K562 (cell line): ENCODE measurements around the gene SLC5A11. TPM values are rescaled to one million over a fixed set of nuclear protein-coding genes. Genes with fewer than 3 reads are reported as not detected.

Source experiments
- BRF1 ChIP-seq: IDR thresholded peaks from 3 replicates; pipeline ENCODE4 v1.6.1; 2011; ENCODE audit warnings: borderline replicate concordance, mild to moderate bottlenecking; ENCODE audit not compliant: insufficient read length; ENCODE audit errors: extremely low read depth
- CBFA2T2 ChIP-seq: fragments of 450-650 bp; conservative IDR thresholded peaks from 2 replicates; pipeline ENCODE4 v1.6.1; 2017; ENCODE audit warnings: mild to moderate bottlenecking
- CC2D1A ChIP-seq: fragments of 450-650 bp; IDR thresholded peaks from 2 replicates; pipeline ENCODE4 v1.6.1; 2017; ENCODE audit warnings: mild to moderate bottlenecking
- DPF2 ChIP-seq: fragments of 450-650 bp; IDR thresholded peaks from 2 replicates; pipeline ENCODE4 v1.6.1; 2016
- GATAD2B ChIP-seq: fragments of 450-650 bp; IDR thresholded peaks from 2 replicates; pipeline ENCODE4 v1.6.1; 2017; ENCODE audit warnings: mild to moderate bottlenecking, borderline replicate concordance
- JUND ChIP-seq, 2 experiments: IDR thresholded peaks; 2 replicates in 1 of 2; 3 replicates in 1 of 2; pipeline ENCODE4 v1.6.1; 2011; ENCODE audit warnings: borderline replicate concordance in 2 of 2, low read depth in 2 of 2, low read length in 2 of 2, improper control_type of control experiment in 1 of 2, missing biosample characterization in 1 of 2, missing genetic modification characterization in 1 of 2, missing genetic modification reagents in 1 of 2
- MCM7 ChIP-seq, 2 experiments: fragments of 450-650 bp; IDR thresholded peaks; 2 replicates each; pipeline ENCODE4 v1.6.1; 2016 to 2018
- MEF2A ChIP-seq: IDR thresholded peaks from 2 replicates; pipeline ENCODE4 v1.6.1; 2011; ENCODE audit warnings: low read depth, mild to moderate bottlenecking, low read length, moderate library complexity; ENCODE audit not compliant: control insufficient read depth
- NONO ChIP-seq, 2 experiments: fragments of 200-400 bp in 1 of 2; fragments of 450-650 bp in 1 of 2; formaldehyde crosslinking in 1 of 2; IDR thresholded peaks; 2 replicates each; pipeline ENCODE4 v1.6.1; 2017; ENCODE audit warnings: low read depth in 2 of 2, mild to moderate bottlenecking in 2 of 2, moderate library complexity in 2 of 2, low read length in 1 of 2
- OTX1 ChIP-seq: fragments of 450-650 bp; formaldehyde crosslinking; IDR thresholded peaks from 2 replicates; pipeline ENCODE4 v1.4.0; 2022; ENCODE audit warnings: mild to moderate bottlenecking
- SIX5 ChIP-seq, 2 experiments: IDR thresholded peaks; 2 replicates each; pipeline ENCODE4 v1.6.1; 2011; ENCODE audit warnings: low read length in 2 of 2, borderline replicate concordance in 1 of 2, low read depth in 1 of 2, mild to moderate bottlenecking in 1 of 2, moderate library complexity in 1 of 2; ENCODE audit not compliant: insufficient read depth in 1 of 2
- SNIP1 ChIP-seq: fragments of 450-650 bp; IDR thresholded peaks from 2 replicates; pipeline ENCODE4 v1.7.1; 2017; ENCODE audit warnings: low read depth, mild to moderate bottlenecking
- THRAP3 ChIP-seq: fragments of 450-650 bp; IDR thresholded peaks from 2 replicates; pipeline ENCODE4 v1.6.1; 2016; ENCODE audit warnings: mild to moderate bottlenecking, inconsistent platforms, borderline replicate concordance
- ZFX ChIP-seq: sonication (generic); formaldehyde crosslinking; IDR thresholded peaks from 2 replicates; pipeline ENCODE4 v1.8.0; 2022; ENCODE audit warnings: mild to moderate bottlenecking, missing genetic modification reagents, moderate library complexity
- ZNF398 ChIP-seq: fragments of 250-450 bp; sonication (Bioruptor Pico); IDR thresholded peaks from 2 replicates; pipeline ENCODE4 v1.8.0; 2021; ENCODE audit warnings: moderate library complexity, mild to moderate bottlenecking, inconsistent platforms
- polyA plus RNA-seq, 8 experiments: library from polyadenylated mRNA; depleted of rRNA in 4 of 8; stranded (reverse) in 5 of 8; unstranded in 3 of 8; fragments of >200 nt; fragmentation: Nextera tagmentation in 2 of 8; fragmentation: Illumina TruSeq in 1 of 8; extraction: Ambion mirVana in 2 of 8; extraction: Trizol in 1 of 8; gene quantifications; 2 replicates each; pipeline versions ENCODE4 v1.2.1 to v1.2.3, GENCODE V29; 2011 to 2014; ENCODE audit warnings: inconsistent platforms in 1 of 8, missing spikeins in 1 of 8
- total RNA-seq, 7 experiments: library from RNA; depleted of rRNA in 6 of 7; stranded (reverse); fragments of >200 nt in 6 of 7; fragmentation: Illumina TruSeq in 2 of 7; extraction: Trizol in 2 of 7; gene quantifications; 2 replicates each; pipeline versions ENCODE4 v1.2.1 to v1.2.3, GENCODE V29; 2011 to 2021; ENCODE audit warnings: low replicate concordance in 1 of 7
- TF ChIP-seq, protein P1 (sequence below): fragments of 200-800 bp; sonication (Bioruptor generic); IDR thresholded peaks from 2 replicates; pipeline ENCODE4 v1.6.1; 2016; ENCODE audit warnings: missing genetic modification characterization, missing compliant biosample characterization
- TF ChIP-seq, protein P2 (sequence below): IDR thresholded peaks from 2 replicates; pipeline ENCODE4 v1.6.1; 2016; ENCODE audit warnings: missing genetic modification characterization, missing compliant biosample characterization

SLC5A11 gene
- total and polyA plus RNA-seq, 9 of the 15 experiments (the other 6 are each of a cell fraction or from before 2014, with no cell fraction given) = 0.04 to 0.25 (median 0.11) TPM; not detected in 3

- TF ChIP-seq ZFX (CRISPR knock-in tag) (no peak), GATAD2B (peak; percentile 67; the same call in 1 of the 2 replicates), BRF1 (no peak), ZNF398 (CRISPR knock-in tag) (no peak), CBFA2T2 (peak; percentile 92), JUND (IDR thresholded peaks at IDR 0.05; ENCODE audit: borderline replicate concordance, low read depth, low read length) (peak; percentile 91), JUND (tag; IDR thresholded peaks at IDR 0.05; ENCODE audit: borderline replicate concordance, low read depth, low read length) (peak; percentile 85; the same call in 2 of the 3 replicates), DPF2 (peak; percentile 99), OTX1 (CRISPR knock-in tag) (no peak), MEF2A (no peak), CC2D1A (peak; percentile 76; the same call in 1 of the 2 replicates), THRAP3 (no peak), SNIP1 (no peak), NONO (IDR thresholded peaks at IDR 0.05; ENCODE audit: low read depth in 2 of 2, low read length in 1 of 2) (peak in 1 of 2 experiments; percentile 87; a peak in 1 of 4 replicates), SIX5 (IDR thresholded peaks at IDR 0.05; ENCODE audit: borderline replicate concordance in 1 of 2, insufficient read depth in 1 of 2, low read depth in 1 of 2, low read length in 2 of 2) (no peak), MCM7 (IDR thresholded peaks at IDR 0.05) (no peak)
- TF ChIP-seq, protein P1, sequence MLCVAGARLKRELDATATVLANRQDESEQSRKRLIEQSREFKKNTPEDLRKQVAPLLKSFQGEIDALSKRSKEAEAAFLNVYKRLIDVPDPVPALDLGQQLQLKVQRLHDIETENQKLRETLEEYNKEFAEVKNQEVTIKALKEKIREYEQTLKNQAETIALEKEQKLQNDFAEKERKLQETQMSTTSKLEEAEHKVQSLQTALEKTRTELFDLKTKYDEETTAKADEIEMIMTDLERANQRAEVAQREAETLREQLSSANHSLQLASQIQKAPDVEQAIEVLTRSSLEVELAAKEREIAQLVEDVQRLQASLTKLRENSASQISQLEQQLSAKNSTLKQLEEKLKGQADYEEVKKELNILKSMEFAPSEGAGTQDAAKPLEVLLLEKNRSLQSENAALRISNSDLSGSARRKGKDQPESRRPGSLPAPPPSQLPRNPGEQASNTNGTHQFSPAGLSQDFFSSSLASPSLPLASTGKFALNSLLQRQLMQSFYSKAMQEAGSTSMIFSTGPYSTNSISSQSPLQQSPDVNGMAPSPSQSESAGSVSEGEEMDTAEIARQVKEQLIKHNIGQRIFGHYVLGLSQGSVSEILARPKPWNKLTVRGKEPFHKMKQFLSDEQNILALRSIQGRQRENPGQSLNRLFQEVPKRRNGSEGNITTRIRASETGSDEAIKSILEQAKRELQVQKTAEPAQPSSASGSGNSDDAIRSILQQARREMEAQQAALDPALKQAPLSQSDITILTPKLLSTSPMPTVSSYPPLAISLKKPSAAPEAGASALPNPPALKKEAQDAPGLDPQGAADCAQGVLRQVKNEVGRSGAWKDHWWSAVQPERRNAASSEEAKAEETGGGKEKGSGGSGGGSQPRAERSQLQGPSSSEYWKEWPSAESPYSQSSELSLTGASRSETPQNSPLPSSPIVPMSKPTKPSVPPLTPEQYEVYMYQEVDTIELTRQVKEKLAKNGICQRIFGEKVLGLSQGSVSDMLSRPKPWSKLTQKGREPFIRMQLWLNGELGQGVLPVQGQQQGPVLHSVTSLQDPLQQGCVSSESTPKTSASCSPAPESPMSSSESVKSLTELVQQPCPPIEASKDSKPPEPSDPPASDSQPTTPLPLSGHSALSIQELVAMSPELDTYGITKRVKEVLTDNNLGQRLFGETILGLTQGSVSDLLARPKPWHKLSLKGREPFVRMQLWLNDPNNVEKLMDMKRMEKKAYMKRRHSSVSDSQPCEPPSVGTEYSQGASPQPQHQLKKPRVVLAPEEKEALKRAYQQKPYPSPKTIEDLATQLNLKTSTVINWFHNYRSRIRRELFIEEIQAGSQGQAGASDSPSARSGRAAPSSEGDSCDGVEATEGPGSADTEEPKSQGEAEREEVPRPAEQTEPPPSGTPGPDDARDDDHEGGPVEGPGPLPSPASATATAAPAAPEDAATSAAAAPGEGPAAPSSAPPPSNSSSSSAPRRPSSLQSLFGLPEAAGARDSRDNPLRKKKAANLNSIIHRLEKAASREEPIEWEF (CRISPR knock-in tag) = no peak
- TF ChIP-seq, protein P2, sequence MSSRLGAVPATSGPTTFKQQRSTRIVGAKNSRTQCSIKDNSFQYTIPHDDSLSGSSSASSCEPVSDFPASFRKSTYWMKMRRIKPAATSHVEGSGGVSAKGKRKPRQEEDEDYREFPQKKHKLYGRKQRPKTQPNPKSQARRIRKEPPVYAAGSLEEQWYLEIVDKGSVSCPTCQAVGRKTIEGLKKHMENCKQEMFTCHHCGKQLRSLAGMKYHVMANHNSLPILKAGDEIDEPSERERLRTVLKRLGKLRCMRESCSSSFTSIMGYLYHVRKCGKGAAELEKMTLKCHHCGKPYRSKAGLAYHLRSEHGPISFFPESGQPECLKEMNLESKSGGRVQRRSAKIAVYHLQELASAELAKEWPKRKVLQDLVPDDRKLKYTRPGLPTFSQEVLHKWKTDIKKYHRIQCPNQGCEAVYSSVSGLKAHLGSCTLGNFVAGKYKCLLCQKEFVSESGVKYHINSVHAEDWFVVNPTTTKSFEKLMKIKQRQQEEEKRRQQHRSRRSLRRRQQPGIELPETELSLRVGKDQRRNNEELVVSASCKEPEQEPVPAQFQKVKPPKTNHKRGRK = no peak
These were observed 7.1 kb upstream of the SLC5A11 start (continued) for GRCh38 chr16:24838554-24839266.
